CD4-positive, alpha-beta T cell treated with Interleukin-1 beta for 1 hour (primary cell): ENCODE measurements around the gene ZCCHC7.

Experiments used
- DNase-seq, 2 donors: peaks; one replicate each; pipeline ENCODE4 v3.0.0-alpha.2; 2020 to 2022

Gene ZCCHC7

GRCh38 chr9:37342895-37343294 is 222.5 kb downstream of the ZCCHC7 start:
- DNase-seq: no peak

GRCh38 chr9:37343724-37344123 is 223.3 kb downstream of the ZCCHC7 start:
- no peak for DNase-seq

GRCh38 chr9:37345038-37345437 is 224.7 kb downstream of the ZCCHC7 start:
- no peak for DNase-seq

- DNase-seq: no peak
Observed at GRCh38 chr9:37348917-37349316, 228.5 kb downstream of the ZCCHC7 start.

- no peak for DNase-seq
Observed at GRCh38 chr9:37350486-37351190, 230.3 kb downstream of the ZCCHC7 start.

- no peak for DNase-seq
Observed at GRCh38 chr9:37353791-37354190, 233.4 kb downstream of the ZCCHC7 start.

- DNase-seq: no peak
Observed at GRCh38 chr9:37362430-37362829, 242.1 kb downstream of the ZCCHC7 start.

- DNase-seq: no peak
Observed at GRCh38 chr9:37363124-37363523, 242.8 kb downstream of the ZCCHC7 start.

GRCh38 chr9:37364136-37364535 is 243.8 kb downstream of the ZCCHC7 start:
- DNase-seq: no peak

- DNase-seq: peak in 1 of 2 donors; percentile 12
Observed at GRCh38 chr9:37364751-37365360, 244.5 kb downstream of the ZCCHC7 start.

GRCh38 chr9:37369671-37370070 is 249.3 kb downstream of the ZCCHC7 start:
- peak in 1 of 2 donors; percentile 41 for DNase-seq

- no peak for DNase-seq
Observed at GRCh38 chr9:37370282-37370681, 249.9 kb downstream of the ZCCHC7 start.

GRCh38 chr9:37370968-37371563 is 250.7 kb downstream of the ZCCHC7 start:
- peak in 1 of 2 donors; percentile 31 for DNase-seq

GRCh38 chr9:37371565-37372464 is 251.4 kb downstream of the ZCCHC7 start:
- DNase-seq: peak in 1 of 2 donors; percentile 3

- DNase-seq: no peak
Observed at GRCh38 chr9:37372839-37373238, 252.5 kb downstream of the ZCCHC7 start.

- DNase-seq: no peak
Observed at GRCh38 chr9:37373621-37374020, 253.2 kb downstream of the ZCCHC7 start.

GRCh38 chr9:37374892-37375291 is 254.5 kb downstream of the ZCCHC7 start:
- peak in 1 of 2 donors; percentile 78 for DNase-seq

GRCh38 chr9:37377688-37378612 is 257.6 kb downstream of the ZCCHC7 start:
- no peak for DNase-seq

- DNase-seq: no peak
Observed at GRCh38 chr9:37378613-37379004, 258.2 kb downstream of the ZCCHC7 start.

- no peak for DNase-seq
Observed at GRCh38 chr9:37379835-37380234, 259.5 kb downstream of the ZCCHC7 start.

- no peak for DNase-seq
Observed at GRCh38 chr9:37380570-37380969, 260.2 kb downstream of the ZCCHC7 start.
